WTC11 (cell line): Measurements from ENCODE around the gene NCOA3.
"Not testable (repeated sequence)": the region's sequence is repeated elsewhere in the genome, so short reads cannot be mapped to it uniquely, and the experiment has no call there.

ENCODE experiments used
- ELF4 ChIP-seq: sonication (generic); formaldehyde crosslinking; IDR thresholded peaks from 2 replicates; pipeline ENCODE4 v1.8.1; 2022; ENCODE audit warnings: low read depth, mild to moderate bottlenecking, moderate library complexity, missing genetic modification reagents
- JUN ChIP-seq: sonication (generic); formaldehyde crosslinking; IDR thresholded peaks from 2 replicates; pipeline ENCODE4 v1.8.0; 2023; ENCODE audit warnings: mild to moderate bottlenecking, missing genetic modification reagents
- MAX ChIP-seq: sonication (generic); formaldehyde crosslinking; IDR thresholded peaks from 2 replicates; pipeline ENCODE4 v1.8.0; 2022; ENCODE audit warnings: mild to moderate bottlenecking, missing genetic modification reagents
- RELA ChIP-seq: sonication (generic); formaldehyde crosslinking; IDR thresholded peaks from 2 replicates; pipeline ENCODE4 v1.8.1; 2022; ENCODE audit warnings: missing genetic modification reagents, mild to moderate bottlenecking, borderline replicate concordance
- SP1 ChIP-seq: sonication (generic); formaldehyde crosslinking; conservative IDR thresholded peaks from 2 replicates; pipeline ENCODE4 v1.8.1; 2022; ENCODE audit warnings: missing genetic modification reagents
- USF2 ChIP-seq: sonication (generic); formaldehyde crosslinking; IDR thresholded peaks from 2 replicates; pipeline ENCODE4 v1.8.1; 2023; ENCODE audit warnings: mild to moderate bottlenecking, missing genetic modification reagents, moderate library complexity
- ZBTB43 ChIP-seq: sonication (generic); formaldehyde crosslinking; IDR thresholded peaks from 2 replicates; pipeline ENCODE4 v1.8.1; 2023; ENCODE audit warnings: mild to moderate bottlenecking, missing genetic modification reagents
- ZNF281 ChIP-seq: sonication (generic); formaldehyde crosslinking; IDR thresholded peaks from 2 replicates; pipeline ENCODE4 v1.8.0; 2023; ENCODE audit warnings: mild to moderate bottlenecking, missing genetic modification reagents
- TF ChIP-seq, protein P1 (sequence below): sonication (generic); formaldehyde crosslinking; IDR thresholded peaks from 2 replicates; pipeline ENCODE4 v1.8.1; 2022; ENCODE audit warnings: low read depth, mild to moderate bottlenecking, moderate library complexity, missing genetic modification reagents, borderline replicate concordance
- TF ChIP-seq, protein P2 (sequence below): fragments of 200-600 bp; IDR thresholded peaks from 2 replicates; pipeline ENCODE4 v1.8.0; 2022; ENCODE audit warnings: antibody characterized with exemption
- TF ChIP-seq, protein P3 (sequence below): sonication (generic); formaldehyde crosslinking; IDR thresholded peaks from 2 replicates; pipeline ENCODE4 v1.8.1; 2022; ENCODE audit warnings: mild to moderate bottlenecking, missing genetic modification reagents, moderate library complexity, borderline replicate concordance
- TF ChIP-seq, protein P4 (sequence below): sonication (generic); formaldehyde crosslinking; IDR thresholded peaks from 2 replicates; pipeline ENCODE4 v1.8.0; 2022; ENCODE audit warnings: mild to moderate bottlenecking, missing genetic modification reagents
- TF ChIP-seq, protein P5 (sequence below): sonication (generic); formaldehyde crosslinking; IDR thresholded peaks from 2 replicates; pipeline ENCODE4 v1.8.1; 2022; ENCODE audit warnings: low read depth, missing genetic modification reagents, borderline replicate concordance

DNA sequence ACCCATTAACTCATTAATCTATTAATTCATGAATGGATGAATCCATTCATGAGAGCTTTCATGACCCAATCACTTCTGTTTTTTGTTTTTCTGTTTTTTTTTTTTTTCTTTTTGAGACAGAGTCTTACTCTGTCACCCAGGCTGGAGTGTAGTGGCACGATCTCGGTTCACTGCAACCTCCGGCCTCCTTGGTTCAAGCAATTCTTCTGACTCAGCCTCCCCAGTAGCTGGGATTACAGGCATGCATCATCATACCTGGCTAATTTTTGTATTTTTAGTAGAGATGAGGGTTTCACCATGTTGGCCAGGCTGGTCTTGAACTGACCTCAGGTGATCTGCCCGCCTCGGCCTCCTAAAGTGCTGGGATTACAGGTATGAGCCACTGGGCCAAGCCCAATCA lies 39.8 kb upstream of the NCOA3 start:
- TF ChIP-seq ELF4; ZNF281 (CRISPR knock-in tag); ZBTB43; JUN (CRISPR knock-in tag); MAX (CRISPR knock-in tag); RELA; SP1; USF2: not testable (repeated sequence)
- TF ChIP-seq, protein P1, sequence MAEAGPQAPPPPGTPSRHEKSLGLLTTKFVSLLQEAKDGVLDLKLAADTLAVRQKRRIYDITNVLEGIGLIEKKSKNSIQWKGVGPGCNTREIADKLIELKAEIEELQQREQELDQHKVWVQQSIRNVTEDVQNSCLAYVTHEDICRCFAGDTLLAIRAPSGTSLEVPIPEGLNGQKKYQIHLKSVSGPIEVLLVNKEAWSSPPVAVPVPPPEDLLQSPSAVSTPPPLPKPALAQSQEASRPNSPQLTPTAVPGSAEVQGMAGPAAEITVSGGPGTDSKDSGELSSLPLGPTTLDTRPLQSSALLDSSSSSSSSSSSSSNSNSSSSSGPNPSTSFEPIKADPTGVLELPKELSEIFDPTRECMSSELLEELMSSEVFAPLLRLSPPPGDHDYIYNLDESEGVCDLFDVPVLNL = not testable (repeated sequence)
- TF ChIP-seq, protein P2, sequence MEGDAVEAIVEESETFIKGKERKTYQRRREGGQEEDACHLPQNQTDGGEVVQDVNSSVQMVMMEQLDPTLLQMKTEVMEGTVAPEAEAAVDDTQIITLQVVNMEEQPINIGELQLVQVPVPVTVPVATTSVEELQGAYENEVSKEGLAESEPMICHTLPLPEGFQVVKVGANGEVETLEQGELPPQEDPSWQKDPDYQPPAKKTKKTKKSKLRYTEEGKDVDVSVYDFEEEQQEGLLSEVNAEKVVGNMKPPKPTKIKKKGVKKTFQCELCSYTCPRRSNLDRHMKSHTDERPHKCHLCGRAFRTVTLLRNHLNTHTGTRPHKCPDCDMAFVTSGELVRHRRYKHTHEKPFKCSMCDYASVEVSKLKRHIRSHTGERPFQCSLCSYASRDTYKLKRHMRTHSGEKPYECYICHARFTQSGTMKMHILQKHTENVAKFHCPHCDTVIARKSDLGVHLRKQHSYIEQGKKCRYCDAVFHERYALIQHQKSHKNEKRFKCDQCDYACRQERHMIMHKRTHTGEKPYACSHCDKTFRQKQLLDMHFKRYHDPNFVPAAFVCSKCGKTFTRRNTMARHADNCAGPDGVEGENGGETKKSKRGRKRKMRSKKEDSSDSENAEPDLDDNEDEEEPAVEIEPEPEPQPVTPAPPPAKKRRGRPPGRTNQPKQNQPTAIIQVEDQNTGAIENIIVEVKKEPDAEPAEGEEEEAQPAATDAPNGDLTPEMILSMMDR = not testable (repeated sequence)
- TF ChIP-seq, protein P3, sequence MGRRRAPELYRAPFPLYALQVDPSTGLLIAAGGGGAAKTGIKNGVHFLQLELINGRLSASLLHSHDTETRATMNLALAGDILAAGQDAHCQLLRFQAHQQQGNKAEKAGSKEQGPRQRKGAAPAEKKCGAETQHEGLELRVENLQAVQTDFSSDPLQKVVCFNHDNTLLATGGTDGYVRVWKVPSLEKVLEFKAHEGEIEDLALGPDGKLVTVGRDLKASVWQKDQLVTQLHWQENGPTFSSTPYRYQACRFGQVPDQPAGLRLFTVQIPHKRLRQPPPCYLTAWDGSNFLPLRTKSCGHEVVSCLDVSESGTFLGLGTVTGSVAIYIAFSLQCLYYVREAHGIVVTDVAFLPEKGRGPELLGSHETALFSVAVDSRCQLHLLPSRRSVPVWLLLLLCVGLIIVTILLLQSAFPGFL (CRISPR knock-in tag) = not testable (repeated sequence)
- TF ChIP-seq, protein P4, sequence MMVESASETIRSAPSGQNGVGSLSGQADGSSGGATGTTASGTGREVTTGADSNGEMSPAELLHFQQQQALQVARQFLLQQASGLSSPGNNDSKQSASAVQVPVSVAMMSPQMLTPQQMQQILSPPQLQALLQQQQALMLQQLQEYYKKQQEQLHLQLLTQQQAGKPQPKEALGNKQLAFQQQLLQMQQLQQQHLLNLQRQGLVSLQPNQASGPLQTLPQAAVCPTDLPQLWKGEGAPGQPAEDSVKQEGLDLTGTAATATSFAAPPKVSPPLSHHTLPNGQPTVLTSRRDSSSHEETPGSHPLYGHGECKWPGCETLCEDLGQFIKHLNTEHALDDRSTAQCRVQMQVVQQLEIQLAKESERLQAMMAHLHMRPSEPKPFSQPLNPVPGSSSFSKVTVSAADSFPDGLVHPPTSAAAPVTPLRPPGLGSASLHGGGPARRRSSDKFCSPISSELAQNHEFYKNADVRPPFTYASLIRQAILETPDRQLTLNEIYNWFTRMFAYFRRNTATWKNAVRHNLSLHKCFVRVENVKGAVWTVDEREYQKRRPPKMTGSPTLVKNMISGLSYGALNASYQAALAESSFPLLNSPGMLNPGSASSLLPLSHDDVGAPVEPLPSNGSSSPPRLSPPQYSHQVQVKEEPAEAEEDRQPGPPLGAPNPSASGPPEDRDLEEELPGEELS (CRISPR knock-in tag) = not testable (repeated sequence)
- TF ChIP-seq, protein P5, sequence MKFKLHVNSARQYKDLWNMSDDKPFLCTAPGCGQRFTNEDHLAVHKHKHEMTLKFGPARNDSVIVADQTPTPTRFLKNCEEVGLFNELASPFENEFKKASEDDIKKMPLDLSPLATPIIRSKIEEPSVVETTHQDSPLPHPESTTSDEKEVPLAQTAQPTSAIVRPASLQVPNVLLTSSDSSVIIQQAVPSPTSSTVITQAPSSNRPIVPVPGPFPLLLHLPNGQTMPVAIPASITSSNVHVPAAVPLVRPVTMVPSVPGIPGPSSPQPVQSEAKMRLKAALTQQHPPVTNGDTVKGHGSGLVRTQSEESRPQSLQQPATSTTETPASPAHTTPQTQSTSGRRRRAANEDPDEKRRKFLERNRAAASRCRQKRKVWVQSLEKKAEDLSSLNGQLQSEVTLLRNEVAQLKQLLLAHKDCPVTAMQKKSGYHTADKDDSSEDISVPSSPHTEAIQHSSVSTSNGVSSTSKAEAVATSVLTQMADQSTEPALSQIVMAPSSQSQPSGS (CRISPR knock-in tag) = not testable (repeated sequence)
